Activated naive CD8-positive, alpha-beta T cell treated with anti-CD3 and anti-CD28 coated beads, Interleukin-2, amount 50 U/mL, for 24 hours (primary cell): ENCODE measurements around the gene KIAA1217.

Source experiments
- ATAC-seq: fragments of 150-1000 bp; cut with Tn5 transposase; one replicate; pipeline ENCODE4 v1.10.0; 2021
- DNase-seq: peaks from one replicate; pipeline ENCODE4 v3.0.0; 2021
- H3K27ac Mint-ChIP-seq: one replicate; pipeline ENCODE4 v1.8.0; 2021; ENCODE audit warnings: mild to moderate bottlenecking, mixed read lengths
- H3K27me3 Mint-ChIP-seq: one replicate; pipeline ENCODE4 v1.8.0; 2021; ENCODE audit warnings: mixed read lengths
- H3K36me3 Mint-ChIP-seq: one replicate; pipeline ENCODE4 v1.8.0; 2021; ENCODE audit warnings: low read depth, mixed read lengths
- H3K4me1 Mint-ChIP-seq: one replicate; pipeline ENCODE4 v1.8.0; 2021; ENCODE audit warnings: mixed read lengths
- H3K4me3 Mint-ChIP-seq: one replicate; pipeline ENCODE4 v1.8.0; 2021; ENCODE audit warnings: mild to moderate bottlenecking, moderate library complexity, mixed read lengths
- H3K9me3 Mint-ChIP-seq: one replicate; pipeline ENCODE4 v1.8.0; 2021; ENCODE audit warnings: mixed read lengths

The KIAA1217 gene

GRCh38 chr10:24197263-24197662 is 11.7 kb upstream of the KIAA1217 start:
- no peak overlapping the region for H3K4me3 Mint-ChIP-seq
- DNase-seq (no peak), ATAC-seq (no peak)
- peaks cover 8% of the 10 kb centered on the region for H3K27me3 Mint-ChIP-seq
- no peak overlapping the region for H3K27ac Mint-ChIP-seq
- no peaks in the 10 kb centered on the region for H3K4me1 Mint-ChIP-seq
- no peaks in the 10 kb centered on the region for H3K36me3 Mint-ChIP-seq
- H3K9me3 Mint-ChIP-seq, result no peaks in the 10 kb centered on the region

DNA sequence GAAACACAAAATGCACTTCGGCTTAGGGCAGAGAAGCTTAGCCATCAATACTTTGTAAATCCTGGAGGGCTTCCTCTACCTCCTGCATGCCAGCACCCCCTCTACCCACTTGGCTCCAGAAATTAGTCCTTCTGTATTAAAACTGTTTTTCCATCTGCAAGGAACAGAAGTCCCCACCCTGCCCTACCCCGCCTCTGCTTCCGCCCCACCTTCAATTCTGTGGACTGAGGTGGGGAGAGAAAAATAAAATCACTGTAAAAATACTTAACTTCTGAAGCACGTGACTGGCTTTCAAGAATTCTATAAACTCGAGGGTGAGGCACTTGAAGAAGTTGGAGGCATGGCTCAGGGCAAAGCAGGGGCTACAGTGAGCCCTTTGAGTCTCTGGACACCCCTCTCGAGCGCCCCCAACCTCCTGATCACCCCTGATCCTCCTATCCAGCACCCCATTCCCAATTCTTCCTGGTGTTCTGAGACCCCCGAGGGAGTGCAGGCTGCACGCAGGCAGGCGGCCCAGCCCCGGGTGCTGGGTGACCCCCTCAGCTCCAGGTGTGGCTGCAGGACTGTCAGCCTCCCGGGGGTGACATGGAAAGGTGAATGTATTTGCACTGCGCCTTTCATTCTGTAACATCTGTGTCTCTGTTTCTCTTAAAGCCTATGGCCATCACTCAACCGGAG is 7.3 kb upstream of the KIAA1217 start:
- Mint-ChIP-seq H3K36me3 (no peaks in the 10 kb centered on the region), H3K4me1 (peaks cover 9% of the 10 kb centered on the region), H3K27ac (no peak overlapping the region), H3K27me3 (peaks cover 18% of the 10 kb centered on the region), H3K9me3 (no peaks in the 10 kb centered on the region), H3K4me3 (no peak overlapping the region)
- ATAC-seq (no peak), DNase-seq (no peak)

GRCh38 chr10:24202181-24202570 is 6.8 kb upstream of the KIAA1217 start:
- no peaks in the 10 kb centered on the region for H3K36me3 Mint-ChIP-seq
- peaks cover 22% of the 10 kb centered on the region for H3K27me3 Mint-ChIP-seq
- H3K9me3 Mint-ChIP-seq, result no peaks in the 10 kb centered on the region
- ATAC-seq (no peak), DNase-seq (no peak)
- peaks cover 9% of the 10 kb centered on the region for H3K4me1 Mint-ChIP-seq
- no peak overlapping the region for H3K4me3 Mint-ChIP-seq
- no peak overlapping the region for H3K27ac Mint-ChIP-seq

- Mint-ChIP-seq H3K4me3 (no peak overlapping the region), H3K36me3 (no peaks in the 10 kb centered on the region), H3K9me3 (no peaks in the 10 kb centered on the region), H3K27me3 (peaks cover 48% of the 10 kb centered on the region), H3K27ac (no peak overlapping the region), H3K4me1 (peaks cover 32% of the 10 kb centered on the region)
- ATAC-seq, result no peak
- no peak for DNase-seq
Measured at GRCh38 chr10:24205821-24206220, 3.1 kb upstream of the KIAA1217 start.

- DNase-seq (no peak), ATAC-seq (no peak)
- Mint-ChIP-seq H3K27me3 (peaks cover 49% of the 10 kb centered on the region), H3K36me3 (no peaks in the 10 kb centered on the region), H3K4me3 (no peak overlapping the region), H3K9me3 (no peaks in the 10 kb centered on the region), H3K27ac (no peak overlapping the region), H3K4me1 (peaks cover 32% of the 10 kb centered on the region)
Measured at GRCh38 chr10:24206334-24206733, 2.6 kb upstream of the KIAA1217 start.

GRCh38 chr10:24206926-24207325 is 2.0 kb upstream of the KIAA1217 start:
- Mint-ChIP-seq H3K9me3 (no peaks in the 10 kb centered on the region), H3K4me3 (no peak overlapping the region), H3K27ac (no peak overlapping the region), H3K36me3 (no peaks in the 10 kb centered on the region), H3K4me1 (peaks cover 32% of the 10 kb centered on the region), H3K27me3 (peaks cover 51% of the 10 kb centered on the region)
- ATAC-seq (no peak), DNase-seq (no peak)

DNA sequence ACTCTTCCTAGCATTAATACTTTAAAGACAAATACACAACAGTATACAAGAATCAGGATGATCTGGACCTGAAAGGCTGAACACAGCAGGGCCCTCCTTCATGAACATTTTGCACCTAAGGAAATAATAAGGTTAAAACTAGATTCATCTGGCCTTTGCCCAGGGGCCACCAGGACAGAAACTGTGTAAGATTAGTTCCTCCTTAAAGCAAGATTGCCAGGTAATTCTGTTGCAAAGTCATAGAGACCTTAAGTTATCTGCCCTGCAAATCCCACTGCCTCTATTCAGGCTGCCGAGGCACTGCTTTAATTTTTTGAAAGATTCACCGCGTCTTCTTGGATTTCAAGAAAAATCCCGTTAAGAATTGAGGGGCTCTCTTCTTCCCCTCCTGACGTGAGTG is 1.6 kb upstream of the KIAA1217 start:
- H3K9me3 Mint-ChIP-seq, result no peaks in the 10 kb centered on the region

DNA sequence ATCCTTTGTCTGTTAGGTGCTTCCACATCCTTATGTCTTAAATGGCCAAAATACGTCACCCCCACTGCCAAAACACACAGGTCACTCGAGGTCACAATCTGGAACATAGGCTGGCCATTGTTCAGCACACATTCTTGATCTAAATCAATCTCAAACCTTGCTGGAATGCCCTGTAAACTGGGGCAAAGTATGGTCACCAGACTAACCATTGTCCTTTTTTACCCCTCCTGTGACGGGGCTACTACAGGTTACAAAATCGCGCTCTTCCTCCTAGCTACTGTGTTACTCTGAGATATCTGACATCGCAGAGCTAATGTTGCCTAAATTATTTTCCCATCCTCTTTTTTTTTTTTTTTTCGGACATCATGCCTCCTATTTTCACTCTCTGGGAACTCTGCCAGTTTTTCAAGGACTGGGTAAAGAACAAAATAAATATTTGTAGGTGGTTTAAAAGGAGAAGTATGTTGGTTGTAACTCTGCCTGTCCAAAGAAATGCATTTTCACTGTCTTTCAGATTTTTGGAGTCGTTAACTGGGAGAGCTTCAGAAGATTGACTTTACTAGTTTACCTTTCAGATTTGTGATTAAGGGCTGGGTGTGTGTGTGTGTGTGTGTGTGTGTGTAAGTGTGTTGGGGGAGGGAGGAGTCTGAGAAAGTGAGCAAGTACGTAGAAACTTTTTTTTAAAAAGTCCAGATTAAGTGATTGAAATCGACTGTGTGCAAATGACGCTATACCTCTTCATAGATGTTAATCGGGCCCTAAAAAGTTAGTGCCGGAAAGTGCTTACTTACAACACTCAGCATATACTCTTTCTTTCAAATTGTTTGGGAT is 942 bp upstream of the KIAA1217 start:
- H3K9me3 Mint-ChIP-seq, result no peaks in the 10 kb centered on the region
- DNase-seq (no peak), ATAC-seq (no peak)
- peaks cover 54% of the 10 kb centered on the region for H3K27me3 Mint-ChIP-seq
- no peak overlapping the region for H3K27ac Mint-ChIP-seq
- H3K4me3 Mint-ChIP-seq, result peak overlapping the region; percentile 71
- no peaks in the 10 kb centered on the region for H3K36me3 Mint-ChIP-seq
- peaks cover 32% of the 10 kb centered on the region for H3K4me1 Mint-ChIP-seq

More for the DNA sequence above, 1.6 kb upstream of the KIAA1217 start:
- no peak overlapping the region for H3K27ac Mint-ChIP-seq
- no peak overlapping the region for H3K4me3 Mint-ChIP-seq
- peaks cover 32% of the 10 kb centered on the region for H3K4me1 Mint-ChIP-seq
- no peaks in the 10 kb centered on the region for H3K36me3 Mint-ChIP-seq
- DNase-seq (no peak), ATAC-seq (no peak)
- H3K27me3 Mint-ChIP-seq, result peaks cover 55% of the 10 kb centered on the region

- H3K36me3 Mint-ChIP-seq, result no peaks in the 10 kb centered on the region
Measured at GRCh38 chr10:24209432-24209771, 464 bp downstream of the KIAA1217 start.

GRCh38 chr10:24209946-24210491 is 1.1 kb downstream of the KIAA1217 start:
- peak overlapping the region; percentile 71 for H3K4me3 Mint-ChIP-seq

More at GRCh38 chr10:24209432-24209771, 464 bp downstream of the KIAA1217 start:
- ATAC-seq, result peak; percentile 71
- DNase-seq, result peak; percentile 31
- Mint-ChIP-seq H3K4me1 (peaks cover 32% of the 10 kb centered on the region), H3K4me3 (peak overlapping the region; percentile 71), H3K9me3 (no peaks in the 10 kb centered on the region), H3K27ac (peak overlapping the region; percentile 84), H3K27me3 (peaks cover 52% of the 10 kb centered on the region)

GRCh38 chr10:24210501-24210900 is 1.6 kb downstream of the KIAA1217 start:
- H3K4me3 Mint-ChIP-seq, result no peak overlapping the region
- no peaks in the 10 kb centered on the region for H3K9me3 Mint-ChIP-seq
- no peaks in the 10 kb centered on the region for H3K36me3 Mint-ChIP-seq
- DNase-seq, result no peak
- peaks cover 52% of the 10 kb centered on the region for H3K27me3 Mint-ChIP-seq
- ATAC-seq, result no peak
- peaks cover 31% of the 10 kb centered on the region for H3K4me1 Mint-ChIP-seq
- H3K27ac Mint-ChIP-seq, result no peak overlapping the region

More at GRCh38 chr10:24209946-24210491, 1.1 kb downstream of the KIAA1217 start:
- Mint-ChIP-seq H3K27ac (peak overlapping the region; percentile 84), H3K4me1 (peaks cover 32% of the 10 kb centered on the region), H3K9me3 (no peaks in the 10 kb centered on the region), H3K36me3 (no peaks in the 10 kb centered on the region), H3K27me3 (peaks cover 52% of the 10 kb centered on the region)
- ATAC-seq (peak; percentile 80), DNase-seq (peak; percentile 49)

- Mint-ChIP-seq H3K9me3 (no peaks in the 10 kb centered on the region), H3K27ac (no peak overlapping the region), H3K4me3 (no peak overlapping the region), H3K4me1 (peaks cover 20% of the 10 kb centered on the region), H3K36me3 (no peaks in the 10 kb centered on the region), H3K27me3 (peaks cover 39% of the 10 kb centered on the region)
- no peak for ATAC-seq
- no peak for DNase-seq
Measured at GRCh38 chr10:24213266-24213665, 4.3 kb downstream of the KIAA1217 start.

DNA sequence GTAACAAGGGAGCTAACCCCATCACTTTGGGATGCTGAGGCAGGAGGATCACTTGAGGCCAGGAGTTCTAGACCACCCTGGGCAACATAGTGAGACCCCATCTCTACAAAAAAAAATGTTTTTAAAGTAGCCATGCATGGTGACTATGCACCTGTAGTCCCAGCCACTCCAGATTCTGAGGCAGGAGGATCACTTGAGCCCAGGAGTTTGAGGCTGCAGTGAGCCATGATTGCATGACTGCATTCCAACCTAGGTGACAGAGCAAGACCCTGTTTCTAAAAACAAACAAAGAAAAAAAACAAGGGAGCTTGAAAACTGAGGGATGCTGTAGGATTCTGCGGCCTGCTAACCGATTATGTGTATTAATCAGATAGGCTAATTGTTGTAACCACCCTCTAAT is 4.9 kb downstream of the KIAA1217 start:
- DNase-seq (no peak), ATAC-seq (no peak)
- Mint-ChIP-seq H3K9me3 (no peaks in the 10 kb centered on the region), H3K36me3 (no peaks in the 10 kb centered on the region), H3K4me3 (no peak overlapping the region), H3K4me1 (peaks cover 16% of the 10 kb centered on the region), H3K27ac (no peak overlapping the region), H3K27me3 (peaks cover 34% of the 10 kb centered on the region)

GRCh38 chr10:24214762-24215161 is 5.8 kb downstream of the KIAA1217 start:
- Mint-ChIP-seq H3K27ac (no peak overlapping the region), H3K36me3 (no peaks in the 10 kb centered on the region), H3K9me3 (no peaks in the 10 kb centered on the region), H3K4me1 (peaks cover 8% of the 10 kb centered on the region), H3K4me3 (no peak overlapping the region), H3K27me3 (peaks cover 28% of the 10 kb centered on the region)
- no peak for ATAC-seq
- DNase-seq, result no peak

DNA sequence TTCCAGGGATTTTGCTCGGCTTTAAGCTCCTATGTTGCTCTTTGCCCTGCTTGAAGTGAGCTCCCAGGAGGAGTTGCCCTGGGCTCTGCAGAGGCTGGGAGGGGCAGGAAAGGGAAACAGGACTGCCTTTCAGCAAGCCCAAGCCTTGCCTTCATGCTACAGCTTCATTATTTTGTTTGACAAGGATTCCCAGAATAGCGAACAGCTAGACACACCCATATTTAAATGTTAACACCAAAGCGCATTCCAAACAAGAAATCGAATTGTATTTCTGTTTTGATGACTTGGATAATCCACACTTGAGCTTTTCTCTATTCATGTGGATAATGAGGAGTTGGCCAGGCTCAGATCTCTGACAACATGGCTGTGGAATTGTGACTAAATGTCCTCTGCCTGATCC is 6.3 kb downstream of the KIAA1217 start:
- no peak overlapping the region for H3K27ac Mint-ChIP-seq
- no peak overlapping the region for H3K4me3 Mint-ChIP-seq
- H3K9me3 Mint-ChIP-seq, result no peaks in the 10 kb centered on the region
- H3K27me3 Mint-ChIP-seq, result peaks cover 25% of the 10 kb centered on the region
- DNase-seq (no peak), ATAC-seq (no peak)
- no peaks in the 10 kb centered on the region for H3K36me3 Mint-ChIP-seq
- peaks cover 3% of the 10 kb centered on the region for H3K4me1 Mint-ChIP-seq
